HL-60/S4 treated with phorbol 12-myristate 13-acetate at 8.2 ng/mL for 4 days and 3 days (cell line): ENCODE results near the gene DDX28.
"Not testable (repeated sequence)": the region's sequence is repeated elsewhere in the genome, so short reads cannot be mapped to it uniquely, and the experiment has no call there.

Experiments used
- in situ Hi-C: fragments of 300-500 bp; cut with MboI; formaldehyde crosslinking; loops from 2 replicates; pipeline ENCODE4 v1.15.0; 2022; ENCODE audit warnings: low sequenced_read_pairs

The DDX28 gene

GRCh38 chr16:68037841-68038597 lies 15.0 kb upstream of the DDX28 start:
- in situ Hi-C loops = loop anchor here (5.0 kb wide), 1 partner anchor 46 kb away; no protein-coding TSS in a partner anchor

DNA sequence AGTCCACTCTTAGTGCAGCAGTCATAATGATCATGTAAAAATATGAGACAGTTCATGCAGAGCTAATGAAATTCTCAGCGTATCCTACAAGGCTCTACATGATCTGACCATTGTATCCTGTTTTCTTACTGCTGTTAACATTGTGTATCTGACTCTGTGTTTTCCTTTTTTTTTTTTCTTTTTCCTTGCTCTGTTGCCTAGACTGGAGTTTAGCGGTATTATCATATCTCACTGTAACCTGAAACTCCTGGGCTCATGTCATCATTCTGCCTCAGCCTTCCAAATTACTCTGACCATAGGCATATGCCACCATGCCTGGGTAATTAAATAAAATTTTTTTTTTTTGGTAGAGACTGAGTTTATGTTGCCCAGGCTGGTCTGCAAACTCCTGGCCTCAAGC lies 12.2 kb upstream of the DDX28 start:
- in situ Hi-C loops = loop anchor here (5.0 kb wide), 1 partner anchor 43 kb away; no protein-coding TSS in a partner anchor

- in situ Hi-C loops = no loop called here
These were observed 10.1 kb upstream of the DDX28 start for GRCh38 chr16:68033101-68033500.

- in situ Hi-C loops = no loop called here
These were observed 8.9 kb upstream of the DDX28 start for GRCh38 chr16:68031951-68032350.

DNA sequence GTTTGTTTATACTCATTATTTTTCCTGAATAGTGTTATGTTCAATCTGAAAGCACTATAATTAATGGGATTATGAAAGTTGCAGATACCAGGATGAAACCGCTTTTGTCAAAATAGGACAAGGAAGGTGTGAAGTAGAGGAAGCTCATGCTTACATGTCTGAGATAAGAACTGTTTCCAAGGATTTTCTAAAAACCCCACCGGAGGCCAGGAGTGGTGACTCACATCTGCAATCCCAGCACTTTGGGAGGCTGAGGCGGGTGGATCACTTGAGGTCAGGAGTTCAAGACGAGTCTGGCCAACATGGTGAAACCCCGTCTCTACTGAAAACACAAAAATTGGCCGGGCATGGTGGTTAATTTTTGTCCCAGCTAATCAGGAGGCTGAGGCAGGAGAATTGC lies 7.1 kb upstream of the DDX28 start:
- in situ Hi-C loops = not testable (repeated sequence)

GRCh38 chr16:68028996-68029395 lies 6.0 kb upstream of the DDX28 start:
- in situ Hi-C loops = no loop called here

GRCh38 chr16:68022278-68022727 lies 729 bp downstream of the DDX28 start:
- in situ Hi-C loops = no loop called here

GRCh38 chr16:68021490-68021889 lies 1.5 kb downstream of the DDX28 start:
- in situ Hi-C loops = no loop called here

- in situ Hi-C loops = no loop called here
These were observed 3.8 kb downstream of the DDX28 start for GRCh38 chr16:68019167-68019680.

GRCh38 chr16:68015681-68016080 lies 7.4 kb downstream of the DDX28 start, which contains the start of gene DPEP2NB:
Gene DPEP2NB, minus strand, starts transcription at chr16:68015911. Its CDS starts 141 bp downstream, at chr16:68015770.
- in situ Hi-C loops = no loop called here

GRCh38 chr16:68013440-68013839 lies 9.6 kb downstream of the DDX28 start:
- in situ Hi-C loops = no loop called here

DNA sequence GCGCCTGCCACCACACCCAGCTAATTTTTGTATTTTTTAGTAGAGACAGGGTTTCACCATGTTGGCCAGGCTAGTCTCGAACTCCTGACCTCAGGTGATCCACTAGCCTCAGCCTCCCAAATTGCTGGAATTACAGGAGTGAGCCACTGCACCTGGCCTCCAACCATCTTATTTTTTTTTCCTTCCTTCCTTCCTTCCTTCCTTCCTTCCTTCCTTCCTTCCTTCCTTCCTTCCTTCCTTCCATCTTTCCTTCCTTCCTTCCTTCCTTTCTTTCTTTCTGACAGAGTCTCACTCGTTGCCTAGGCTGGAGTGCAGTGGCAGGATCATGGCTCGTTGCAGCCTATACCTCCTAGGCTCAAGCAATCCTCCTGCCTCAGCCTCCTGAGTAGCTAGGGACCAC lies 13.2 kb downstream of the DDX28 start:
- in situ Hi-C loops = not testable (repeated sequence)

- in situ Hi-C loops = no loop called here
These were observed 13.8 kb downstream of the DDX28 start for GRCh38 chr16:68009157-68009735.

DNA sequence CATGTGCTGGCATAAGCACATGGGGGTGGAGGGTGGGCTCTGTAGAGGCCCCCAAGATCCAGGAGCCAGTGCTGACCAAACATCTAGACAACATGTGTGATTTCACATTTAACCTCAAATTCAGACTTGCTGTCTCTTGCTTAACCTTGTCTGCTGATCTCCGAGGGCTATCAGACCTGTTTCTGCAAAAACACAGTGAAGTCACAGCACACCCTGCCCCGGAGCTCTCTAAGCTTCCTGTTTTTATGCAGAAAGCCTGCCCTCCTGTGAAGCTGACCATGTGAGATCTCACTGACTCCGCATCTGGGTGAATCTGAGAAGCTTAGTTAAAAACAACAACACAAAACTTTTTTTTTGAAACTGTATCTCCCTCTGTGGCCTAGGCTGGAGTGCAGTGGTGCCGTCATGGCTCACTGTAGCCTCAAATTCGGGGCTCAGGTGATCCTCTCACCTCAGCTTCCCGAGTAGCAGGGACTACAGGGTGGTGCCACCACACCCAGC lies 17.2 kb downstream of the DDX28 start:
- in situ Hi-C loops = no loop called here

DNA sequence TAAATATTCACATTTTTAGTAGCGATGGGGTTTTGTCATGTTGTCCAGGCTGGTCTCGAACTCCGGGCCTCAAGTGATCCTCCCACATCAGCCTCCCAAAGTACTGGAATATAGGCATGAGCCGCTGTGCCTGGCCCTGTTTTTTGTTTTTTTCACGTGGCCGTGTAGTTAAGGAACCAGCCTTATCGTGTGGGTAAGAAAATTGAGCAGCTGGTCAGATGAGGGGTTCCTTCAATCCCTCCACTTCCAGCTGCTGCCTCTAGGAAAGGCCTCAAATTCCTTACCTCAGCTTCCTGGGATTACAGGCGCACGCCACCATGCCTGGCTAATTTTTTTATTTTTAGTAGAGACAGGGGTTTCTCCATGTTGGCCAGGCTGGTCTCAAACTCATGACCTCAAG lies 17.8 kb downstream of the DDX28 start:
- in situ Hi-C loops = no loop called here

GRCh38 chr16:68003031-68003430 lies 20.0 kb downstream of the DDX28 start:
- in situ Hi-C loops = no loop called here

- in situ Hi-C loops = no loop called here
These were observed 22.6 kb downstream of the DDX28 start for GRCh38 chr16:68000450-68000849.

DNA sequence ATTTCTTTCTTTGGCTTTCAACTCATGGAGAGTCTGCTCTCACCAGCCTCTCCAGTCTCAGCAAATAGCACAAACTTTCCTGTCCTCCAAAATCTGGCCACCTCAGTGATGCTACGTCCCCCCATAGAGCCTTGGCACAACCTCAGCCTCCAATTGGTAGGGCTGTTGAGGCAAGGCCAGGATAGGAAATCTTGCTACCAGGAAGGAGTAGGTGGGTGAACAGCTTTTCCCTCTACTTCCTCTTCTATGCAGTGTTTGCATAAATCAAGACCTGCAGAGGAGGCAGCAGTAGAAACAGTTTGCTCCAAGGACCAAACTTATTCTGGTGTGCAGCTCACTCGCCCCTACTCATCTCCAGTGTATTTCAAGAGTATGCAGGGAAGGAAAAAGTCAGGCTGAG lies 23.0 kb downstream of the DDX28 start:
- in situ Hi-C loops = no loop called here

DNA sequence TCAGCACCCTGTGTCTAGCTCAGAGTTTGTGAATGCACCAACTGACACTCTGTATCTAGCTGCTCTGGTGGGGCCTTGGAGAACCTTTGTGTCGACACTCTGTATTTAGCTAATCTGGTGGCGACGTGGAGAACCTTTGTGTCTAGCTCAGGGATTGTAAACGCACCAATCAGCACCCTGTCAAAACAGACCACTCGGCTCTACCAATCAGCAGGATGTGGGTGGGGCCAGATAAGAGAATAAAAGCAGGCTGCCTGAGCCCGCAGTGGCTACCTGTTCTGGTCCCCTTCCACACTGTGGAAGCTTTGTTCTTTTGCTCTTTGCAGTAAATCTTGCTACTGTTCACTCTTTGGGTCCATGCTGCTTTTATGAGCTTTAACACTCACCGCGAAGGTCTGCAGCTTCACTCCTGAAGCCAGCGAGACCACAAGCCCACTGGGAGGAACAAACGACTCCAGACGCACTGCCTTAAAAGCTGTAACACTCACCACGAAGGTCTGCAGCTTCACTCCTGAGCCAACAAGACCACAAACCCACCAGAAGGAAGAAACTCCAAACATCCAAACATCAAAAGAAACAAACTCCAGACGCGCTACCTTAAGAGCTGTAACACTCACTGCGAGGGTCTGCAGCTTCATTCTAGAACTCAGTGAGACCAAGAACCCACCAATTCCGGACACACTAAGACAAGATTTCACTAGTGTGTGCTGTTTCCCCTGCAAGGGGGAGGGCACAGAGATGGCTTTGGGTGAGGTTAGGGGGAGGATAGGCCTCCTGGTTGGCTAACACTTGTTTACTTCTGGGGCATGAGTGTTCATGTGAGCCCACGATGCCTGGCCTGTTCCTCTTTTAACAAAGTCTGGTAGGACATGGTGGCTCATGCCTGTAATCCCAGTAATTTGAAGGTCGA lies 24.0 kb downstream of the DDX28 start, which contains the start of gene DPEP2:
DPEP2 (minus strand) TSS at position 706 of the 910 bp plus-strand sequence. CDS start 6,272 bp downstream, outside the sequence.
- in situ Hi-C loops = not testable (repeated sequence)

- in situ Hi-C loops = not testable (repeated sequence)
These were observed 24.7 kb downstream of the DDX28 start for GRCh38 chr16:67998231-67998778.
